Esophagus (tissue), 2 donors: Measurements from ENCODE around the gene CACNA2D3. TPM values are rescaled to one million over a fixed set of nuclear protein-coding genes. Genes with fewer than 3 reads are reported as not detected.

ENCODE experiments used
- H3K27ac ChIP-seq, 2 donors: one replicate each; pipeline ENCODE4 v1.5.1; 2013; ENCODE audit warnings: low read depth in 2 of 2, mild to moderate bottlenecking in 2 of 2, inconsistent platforms in 1 of 2, low read length in 1 of 2, moderate library complexity in 1 of 2
- H3K27me3 ChIP-seq, 2 donors: one replicate each; pipeline ENCODE4 v1.6.1; 2013; ENCODE audit warnings: low read length in 2 of 2, control low read depth in 1 of 2, mild to moderate bottlenecking in 1 of 2; ENCODE audit not compliant: insufficient read depth in 2 of 2, control insufficient read depth in 1 of 2
- H3K36me3 ChIP-seq, 2 donors: one replicate each; pipeline ENCODE4 v1.6.1; 2013; ENCODE audit warnings: low read length in 1 of 2; ENCODE audit not compliant: control insufficient read depth in 2 of 2, insufficient read depth in 2 of 2
- H3K4me1 ChIP-seq, 2 donors: one replicate each; pipeline ENCODE4 v1.6.1; 2013; ENCODE audit warnings: low read length in 1 of 2; ENCODE audit not compliant: control insufficient read depth in 2 of 2, insufficient read depth in 2 of 2
- H3K4me3 ChIP-seq, 2 donors: one replicate each; pipeline ENCODE4 v1.5.1; 2013; ENCODE audit warnings: low read length in 2 of 2, mild to moderate bottlenecking in 2 of 2, low read depth in 1 of 2, moderate library complexity in 1 of 2
- H3K9me3 ChIP-seq, 2 donors: one replicate each; pipeline ENCODE4 v1.6.1; 2013; ENCODE audit warnings: mild to moderate bottlenecking in 2 of 2, low read depth in 1 of 2, low read length in 1 of 2, moderate library complexity in 1 of 2; ENCODE audit not compliant: control insufficient read depth in 2 of 2, insufficient read depth in 1 of 2
- WGBS, 2 donors: extraction: QIAGEN DNeasy Blood & Tissue Kit; methylation state at CpG; one replicate each; pipeline ENCODE4 v1.1.7; 2013; 5-methylcytosine and 5-hydroxymethylcytosine counted together
- polyA plus RNA-seq, 2 donors: library from polyadenylated mRNA; stranded (reverse); fragments of 200-250 nt; gene quantifications; one replicate each; pipeline ENCODE4 v1.2.3, GENCODE V29; 2013
- donor health status: healthy with polysubstance abuse.
- donor health status: Bipolar disorder and iron deficiency.

Gene CACNA2D3
- polyA plus RNA-seq, 2 donors = 1.7 to 1.8 TPM

DNA sequence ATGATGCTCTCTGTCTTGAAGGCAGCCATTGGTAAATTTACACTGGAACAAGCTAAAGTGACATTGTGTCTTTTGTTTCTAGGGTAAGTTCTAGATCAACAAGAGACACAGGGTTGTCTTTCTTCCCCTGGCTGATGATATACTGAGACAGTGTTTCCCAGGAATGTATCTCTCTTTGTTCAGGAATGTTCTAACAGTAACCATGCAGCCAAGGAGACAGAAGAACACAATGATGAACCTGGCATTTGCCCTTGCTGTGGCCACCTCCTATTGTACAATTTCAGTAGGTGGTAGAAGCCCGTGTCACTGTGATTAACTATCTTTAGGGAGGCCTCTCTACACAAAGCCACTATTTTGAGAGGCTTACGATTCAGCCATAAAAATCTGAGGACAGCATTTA, 674.8 kb downstream of the CACNA2D3 start:
- Histone ChIP-seq H3K36me3 (no peaks in the 10 kb centered on the region), H3K9me3 (no peaks in the 10 kb centered on the region), H3K27me3 (no peaks in the 10 kb centered on the region), H3K27ac (no peak overlapping the region), H3K4me1 (no peaks in the 10 kb centered on the region), H3K4me3 (no peak overlapping the region)
- 75 to 87% methylated on average over 2 of the region's 2 CpGs for WGBS, 2 donors

DNA sequence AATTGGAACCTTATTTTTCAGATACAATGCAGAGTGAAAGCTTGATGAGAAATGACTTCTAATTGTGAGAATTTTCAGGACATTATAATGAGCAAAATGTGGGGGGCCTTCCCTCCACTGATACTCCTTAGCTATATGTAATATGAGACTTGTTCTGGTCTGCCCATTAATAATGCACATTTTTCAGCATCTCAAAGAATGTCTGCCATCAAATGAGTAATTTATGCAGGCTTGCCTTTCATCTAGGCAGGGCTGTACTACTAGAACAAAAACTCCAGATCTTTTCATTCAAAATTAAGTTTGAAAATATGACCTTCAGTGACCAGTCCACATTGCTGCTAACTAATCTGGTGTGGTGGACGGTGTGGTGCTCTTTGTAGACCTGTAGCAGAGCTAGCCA, 678.1 kb downstream of the CACNA2D3 start:
- 72 to 73% methylated on average over 1 of the region's 1 CpG for WGBS, 2 donors
- no peak overlapping the region for H3K27ac ChIP-seq
- no peaks in the 10 kb centered on the region for H3K36me3 ChIP-seq
- H3K27me3 ChIP-seq = no peaks in the 10 kb centered on the region
- H3K9me3 ChIP-seq = no peaks in the 10 kb centered on the region
- no peaks in the 10 kb centered on the region for H3K4me1 ChIP-seq
- H3K4me3 ChIP-seq = no peak overlapping the region

GRCh38 chr3:54801977-54802376, 679.6 kb downstream of the CACNA2D3 start:
- H3K9me3 ChIP-seq = no peaks in the 10 kb centered on the region
- H3K27me3 ChIP-seq = no peaks in the 10 kb centered on the region
- no peaks in the 10 kb centered on the region for H3K4me1 ChIP-seq
- no peaks in the 10 kb centered on the region for H3K36me3 ChIP-seq
- H3K4me3 ChIP-seq = no peak overlapping the region
- H3K27ac ChIP-seq = no peak overlapping the region

DNA sequence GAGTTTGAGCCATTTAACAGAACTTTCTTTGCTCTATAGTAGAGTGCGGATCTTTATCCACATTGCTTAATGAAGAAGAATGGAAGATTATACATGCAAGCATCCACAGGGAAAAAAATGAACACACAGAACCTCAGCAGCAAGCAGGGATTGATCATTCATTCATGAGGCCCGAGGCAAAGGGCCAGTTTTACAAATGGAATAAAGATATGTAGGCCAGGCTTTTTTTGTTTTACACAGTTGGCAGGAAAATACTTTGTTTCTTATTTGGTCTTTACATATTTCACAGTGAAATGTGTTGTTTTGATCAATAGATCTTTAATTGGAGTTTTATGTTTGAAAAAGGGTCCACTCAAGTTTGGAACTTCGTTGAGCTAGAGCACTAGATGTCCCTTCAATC, 688.0 kb downstream of the CACNA2D3 start:
- H3K4me3 ChIP-seq = no peak overlapping the region
- 61 to 66% methylated on average over 3 of the region's 3 CpGs for WGBS, 2 donors
- H3K36me3 ChIP-seq = no peaks in the 10 kb centered on the region
- H3K27me3 ChIP-seq = no peaks in the 10 kb centered on the region
- H3K27ac ChIP-seq = no peak overlapping the region
- no peaks in the 10 kb centered on the region for H3K4me1 ChIP-seq
- H3K9me3 ChIP-seq = no peaks in the 10 kb centered on the region

DNA sequence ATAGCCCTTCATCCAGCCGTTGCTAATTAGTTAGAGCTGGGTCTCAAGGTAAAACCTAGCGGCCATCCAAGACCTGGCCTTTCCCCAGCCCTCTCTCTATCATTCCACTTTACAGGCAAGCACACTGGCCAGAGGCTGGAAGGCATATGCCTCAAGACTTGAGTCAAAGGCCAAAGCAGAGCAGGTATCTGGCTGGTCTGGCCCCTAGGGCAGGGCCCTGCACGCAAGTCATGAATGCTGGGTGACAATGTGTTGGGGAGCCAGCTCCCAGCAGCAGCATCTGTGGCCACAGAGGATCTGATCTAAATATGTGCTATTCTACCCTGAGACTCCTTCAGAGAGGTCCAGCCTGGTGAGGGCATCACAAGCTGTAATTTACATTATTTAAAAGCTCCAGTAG, 691.9 kb downstream of the CACNA2D3 start:
- Histone ChIP-seq H3K9me3 (no peaks in the 10 kb centered on the region), H3K27ac (no peak overlapping the region), H3K36me3 (no peaks in the 10 kb centered on the region), H3K4me1 (no peaks in the 10 kb centered on the region), H3K4me3 (no peak overlapping the region), H3K27me3 (no peaks in the 10 kb centered on the region)
- WGBS, 2 donors = 90 to 92% methylated on average over 3 of the region's 3 CpGs

GRCh38 chr3:54817628-54818027, 695.3 kb downstream of the CACNA2D3 start:
- 38 to 39% methylated on average over 1 of the region's 1 CpG for WGBS, 2 donors
- Histone ChIP-seq H3K4me1 (peaks cover 0 to 2% of the 10 kb centered on the region in 2 donors), H3K27me3 (no peaks in the 10 kb centered on the region), H3K36me3 (no peaks in the 10 kb centered on the region), H3K9me3 (no peaks in the 10 kb centered on the region), H3K4me3 (no peak overlapping the region), H3K27ac (peak overlapping the region in 1 of 2 donors; percentile 1)

- Histone ChIP-seq H3K4me1 (peaks cover 0 to 2% of the 10 kb centered on the region in 2 donors), H3K27me3 (no peaks in the 10 kb centered on the region), H3K4me3 (no peak overlapping the region), H3K9me3 (no peaks in the 10 kb centered on the region), H3K36me3 (no peaks in the 10 kb centered on the region), H3K27ac (no peak overlapping the region)
- WGBS, 2 donors = 91 to 97% methylated on average over 2 of the region's 2 CpGs
Observed at GRCh38 chr3:54818486-54818885, 696.1 kb downstream of the CACNA2D3 start.

GRCh38 chr3:54818942-54819341, 696.6 kb downstream of the CACNA2D3 start:
- H3K4me1 ChIP-seq = peaks cover 0 to 2% of the 10 kb centered on the region in 2 donors
- no peaks in the 10 kb centered on the region for H3K9me3 ChIP-seq
- no peaks in the 10 kb centered on the region for H3K27me3 ChIP-seq
- H3K4me3 ChIP-seq = no peak overlapping the region
- H3K27ac ChIP-seq = no peak overlapping the region
- no peaks in the 10 kb centered on the region for H3K36me3 ChIP-seq
- WGBS, 2 donors = 98 to 100% methylated on average over 1 of the region's 1 CpG

DNA sequence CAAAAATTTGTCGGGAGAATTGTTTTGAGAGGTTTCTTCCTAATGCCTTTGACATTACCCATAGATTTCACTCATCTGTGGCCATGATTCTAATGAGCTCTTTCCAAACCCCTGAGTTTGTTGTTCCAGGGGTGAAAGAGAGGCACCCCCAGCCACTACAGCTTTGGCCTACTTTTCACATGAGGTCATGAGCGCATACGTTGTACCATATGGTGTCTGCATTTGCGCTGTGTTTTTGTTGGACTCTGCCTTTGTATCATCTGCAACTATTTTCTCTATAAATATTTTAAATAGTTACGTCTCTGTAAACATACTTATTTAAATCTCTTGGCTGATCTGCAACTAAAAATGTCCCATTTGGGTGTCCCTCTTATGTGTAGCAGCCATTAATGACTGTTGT, 697.6 kb downstream of the CACNA2D3 start:
- Histone ChIP-seq H3K4me3 (no peak overlapping the region), H3K4me1 (peaks cover 0 to 2% of the 10 kb centered on the region in 2 donors), H3K27me3 (no peaks in the 10 kb centered on the region), H3K9me3 (no peaks in the 10 kb centered on the region), H3K27ac (no peak overlapping the region), H3K36me3 (no peaks in the 10 kb centered on the region)
- WGBS, 2 donors = 86 to 89% methylated on average over 5 of the region's 5 CpGs

DNA sequence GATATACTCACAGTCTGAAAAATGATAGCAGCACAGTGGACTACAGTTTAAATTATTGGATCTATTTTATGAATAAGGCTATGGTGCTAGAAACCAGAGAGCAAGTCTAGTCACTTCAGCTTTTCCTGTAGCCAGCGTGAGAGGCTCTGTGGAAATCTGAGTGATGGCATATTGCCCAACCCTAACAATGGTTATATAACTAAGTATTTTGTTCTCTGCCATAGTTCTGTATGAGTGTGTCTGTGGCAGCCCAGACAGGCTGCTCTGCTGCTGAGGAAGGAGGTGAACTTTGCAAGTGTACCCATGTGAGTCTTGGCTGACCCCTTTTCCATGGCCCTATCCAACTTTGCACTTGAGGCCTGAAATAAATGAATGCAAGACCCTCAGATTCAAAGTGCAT, 699.9 kb downstream of the CACNA2D3 start:
- H3K27me3 ChIP-seq = no peaks in the 10 kb centered on the region
- no peaks in the 10 kb centered on the region for H3K9me3 ChIP-seq
- 3 to 6% methylated on average over 1 of the region's 1 CpG for WGBS, 2 donors
- peaks cover 0 to 5% of the 10 kb centered on the region in 2 donors for H3K4me1 ChIP-seq
- H3K36me3 ChIP-seq = no peaks in the 10 kb centered on the region
- H3K4me3 ChIP-seq = no peak overlapping the region
- peak overlapping the region; percentile 59 to 65 for H3K27ac ChIP-seq
